HepG2 (cell line): ENCODE results near the gene LAG3. TPM values are rescaled to one million over a fixed set of nuclear protein-coding genes. Genes with fewer than 3 reads are reported as not detected.
A peak's percentile ranks its signal among the peaks of the same experiment; 100 is the strongest.

Source experiments
- CEBPG ChIP-seq: IDR thresholded peaks from 2 replicates; pipeline ENCODE4 v1.6.1; 2016
- ELF4 ChIP-seq: sonication (generic); formaldehyde crosslinking; IDR thresholded peaks from 2 replicates; pipeline ENCODE4 v1.5.0; 2020; ENCODE audit warnings: missing genetic modification reagents, mild to moderate bottlenecking, moderate library complexity, borderline replicate concordance
- EP300 ChIP-seq, 3 experiments: sonication (generic) in 1 of 3; formaldehyde crosslinking in 1 of 3; IDR thresholded peaks; 2 replicates each; pipeline versions ENCODE4 v1.5.1 to v1.6.1; 2011 to 2020; ENCODE audit warnings: low read depth in 2 of 3, low read length in 2 of 3, borderline replicate concordance in 1 of 3, improper control_type of control experiment in 1 of 3, mild to moderate bottlenecking in 1 of 3, missing genetic modification reagents in 1 of 3, moderate library complexity in 1 of 3
- GPBP1L1 ChIP-seq: sonication (generic); formaldehyde crosslinking; IDR thresholded peaks from 2 replicates; pipeline ENCODE4 v1.5.0; 2020; ENCODE audit warnings: mild to moderate bottlenecking, missing genetic modification reagents
- HMGXB3 ChIP-seq: sonication (generic); formaldehyde crosslinking; IDR thresholded peaks from 2 replicates; pipeline ENCODE4 v1.4.0; 2020; ENCODE audit warnings: missing genetic modification reagents, borderline replicate concordance
- LCORL ChIP-seq, 2 experiments: fragments of 450-650 bp in 1 of 2; sonication (generic) in 1 of 2; formaldehyde crosslinking in 1 of 2; IDR thresholded peaks; 2 replicates each; pipeline versions ENCODE4 v1.5.0 to v1.6.1; 2017 to 2020; ENCODE audit warnings: antibody characterized with exemption in 1 of 2, missing genetic modification reagents in 1 of 2
- MEIS1 ChIP-seq: sonication (generic); formaldehyde crosslinking; IDR thresholded peaks from 2 replicates; pipeline ENCODE4 v1.9.0; 2021; ENCODE audit warnings: mild to moderate bottlenecking, missing genetic modification reagents, moderate library complexity, borderline replicate concordance
- ZNF24 ChIP-seq: fragments of 450-650 bp; IDR thresholded peaks from 2 replicates; pipeline ENCODE4 v1.6.1; 2017; ENCODE audit warnings: antibody characterized with exemption, mild to moderate bottlenecking
- ZNF468 ChIP-seq: sonication (generic); formaldehyde crosslinking; IDR thresholded peaks from 2 replicates; pipeline ENCODE4 v1.8.0; 2022; ENCODE audit warnings: mild to moderate bottlenecking, moderate library complexity, missing genetic modification reagents
- polyA plus RNA-seq, 8 experiments: library from polyadenylated mRNA; depleted of rRNA in 3 of 8; stranded (reverse) in 7 of 8; unstranded in 1 of 8; fragments of >200 nt; fragmentation: Illumina TruSeq in 4 of 8; extraction: Trizol in 4 of 8; gene quantifications; 2 replicates each; pipeline versions ENCODE4 v1.2.1 to v1.2.3, GENCODE V29; 2011 to 2016; ENCODE audit warnings: low read depth in 4 of 8, missing spikeins in 1 of 8, mixed read lengths in 1 of 8; ENCODE audit not compliant: insufficient read depth in 1 of 8
- total RNA-seq, 5 experiments: library from RNA; depleted of rRNA; stranded (reverse); fragments of >200 nt; fragmentation: Illumina TruSeq; extraction: Trizol; gene quantifications; 2 replicates each; pipeline ENCODE4 v1.2.3, GENCODE V29; 2016; ENCODE audit warnings: low read depth in 1 of 5
- TF ChIP-seq, protein P1 (sequence below): sonication (generic); formaldehyde crosslinking; IDR thresholded peaks from 2 replicates; pipeline ENCODE4 v1.4.0; 2020; ENCODE audit warnings: low read depth, missing genetic modification reagents
- TF ChIP-seq, protein P2 (sequence below): sonication (generic); formaldehyde crosslinking; conservative IDR thresholded peaks from 2 replicates; pipeline ENCODE4 v1.8.0; 2022; ENCODE audit warnings: low read depth, missing genetic modification reagents
- TF ChIP-seq, protein P3 (sequence below): IDR thresholded peaks from 2 replicates; pipeline ENCODE4 v1.4.0; 2020; ENCODE audit warnings: mild to moderate bottlenecking, missing genetic modification reagents

The LAG3 gene
- total and polyA plus RNA-seq, 2 of the 13 experiments (the other 11 are each of a cell fraction or from before 2014, with no cell fraction given): 0.11 to 0.26 TPM

DNA sequence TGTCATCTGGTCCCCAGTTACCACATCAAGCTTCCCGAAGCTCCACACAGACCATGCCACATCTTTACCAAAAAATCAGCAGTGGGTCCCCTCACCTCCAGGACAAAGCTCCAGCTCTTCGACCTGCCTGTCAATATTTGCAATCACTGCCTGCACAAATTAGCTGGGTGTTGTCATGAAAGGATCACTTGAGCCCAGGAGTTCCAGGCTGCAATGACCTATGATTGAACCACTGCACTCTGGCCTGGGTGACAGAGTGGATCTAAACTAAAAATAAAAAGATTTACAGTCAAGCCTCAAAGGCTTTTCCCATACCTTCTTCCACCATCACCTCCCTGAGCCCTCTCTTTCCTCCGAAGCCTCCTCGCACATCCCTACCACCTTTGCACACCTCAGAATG lies 24.3 kb downstream of the LAG3 start (continued):
- TF ChIP-seq GPBP1L1 (CRISPR knock-in tag) (no peak), ZNF24 (no peak), EP300 (IDR thresholded peaks at IDR 0.05; ENCODE audit: low read depth in 2 of 2, low read length in 2 of 2) (peak in 1 of 2 experiments; percentile 11; a peak in 1 of 4 replicates), EP300 (CRISPR knock-in tag; IDR thresholded peaks at IDR 0.05; ENCODE audit: borderline replicate concordance) (no peak), MEIS1 (CRISPR knock-in tag) (peak; percentile 25; the same call in 1 of the 2 replicates), CEBPG (CRISPR knock-in tag) (0 out of 2 replicates have a peak, but pooled peaks have one; percentile 7), ZNF468 (CRISPR knock-in tag) (no peak), ELF4 (CRISPR knock-in tag) (no peak), LCORL (IDR thresholded peaks at IDR 0.05) (no peak), LCORL (CRISPR knock-in tag; IDR thresholded peaks at IDR 0.05) (no peak; the same call in 1 of the 2 replicates), HMGXB3 (CRISPR knock-in tag) (no peak)
- TF ChIP-seq, protein P1, sequence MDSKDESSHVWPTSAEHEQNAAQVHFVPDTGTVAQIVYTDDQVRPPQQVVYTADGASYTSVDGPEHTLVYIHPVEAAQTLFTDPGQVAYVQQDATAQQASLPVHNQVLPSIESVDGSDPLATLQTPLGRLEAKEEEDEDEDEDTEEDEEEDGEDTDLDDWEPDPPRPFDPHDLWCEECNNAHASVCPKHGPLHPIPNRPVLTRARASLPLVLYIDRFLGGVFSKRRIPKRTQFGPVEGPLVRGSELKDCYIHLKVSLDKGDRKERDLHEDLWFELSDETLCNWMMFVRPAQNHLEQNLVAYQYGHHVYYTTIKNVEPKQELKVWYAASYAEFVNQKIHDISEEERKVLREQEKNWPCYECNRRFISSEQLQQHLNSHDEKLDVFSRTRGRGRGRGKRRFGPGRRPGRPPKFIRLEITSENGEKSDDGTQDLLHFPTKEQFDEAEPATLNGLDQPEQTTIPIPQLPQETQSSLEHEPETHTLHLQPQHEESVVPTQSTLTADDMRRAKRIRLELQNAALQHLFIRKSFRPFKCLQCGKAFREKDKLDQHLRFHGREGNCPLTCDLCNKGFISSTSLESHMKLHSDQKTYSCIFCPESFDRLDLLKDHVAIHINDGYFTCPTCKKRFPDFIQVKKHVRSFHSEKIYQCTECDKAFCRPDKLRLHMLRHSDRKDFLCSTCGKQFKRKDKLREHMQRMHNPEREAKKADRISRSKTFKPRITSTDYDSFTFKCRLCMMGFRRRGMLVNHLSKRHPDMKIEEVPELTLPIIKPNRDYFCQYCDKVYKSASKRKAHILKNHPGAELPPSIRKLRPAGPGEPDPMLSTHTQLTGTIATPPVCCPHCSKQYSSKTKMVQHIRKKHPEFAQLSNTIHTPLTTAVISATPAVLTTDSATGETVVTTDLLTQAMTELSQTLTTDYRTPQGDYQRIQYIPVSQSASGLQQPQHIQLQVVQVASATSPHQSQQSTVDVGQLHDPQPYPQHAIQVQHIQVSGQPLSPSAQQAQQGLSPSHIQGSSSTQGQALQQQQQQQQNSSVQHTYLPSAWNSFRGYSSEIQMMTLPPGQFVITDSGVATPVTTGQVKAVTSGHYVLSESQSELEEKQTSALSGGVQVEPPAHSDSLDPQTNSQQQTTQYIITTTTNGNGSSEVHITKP (CRISPR knock-in tag): no peak
- TF ChIP-seq, protein P2, sequence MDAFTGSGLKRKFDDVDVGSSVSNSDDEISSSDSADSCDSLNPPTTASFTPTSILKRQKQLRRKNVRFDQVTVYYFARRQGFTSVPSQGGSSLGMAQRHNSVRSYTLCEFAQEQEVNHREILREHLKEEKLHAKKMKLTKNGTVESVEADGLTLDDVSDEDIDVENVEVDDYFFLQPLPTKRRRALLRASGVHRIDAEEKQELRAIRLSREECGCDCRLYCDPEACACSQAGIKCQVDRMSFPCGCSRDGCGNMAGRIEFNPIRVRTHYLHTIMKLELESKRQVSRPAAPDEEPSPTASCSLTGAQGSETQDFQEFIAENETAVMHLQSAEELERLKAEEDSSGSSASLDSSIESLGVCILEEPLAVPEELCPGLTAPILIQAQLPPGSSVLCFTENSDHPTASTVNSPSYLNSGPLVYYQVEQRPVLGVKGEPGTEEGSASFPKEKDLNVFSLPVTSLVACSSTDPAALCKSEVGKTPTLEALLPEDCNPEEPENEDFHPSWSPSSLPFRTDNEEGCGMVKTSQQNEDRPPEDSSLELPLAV (CRISPR knock-in tag): no peak
- TF ChIP-seq, protein P3, sequence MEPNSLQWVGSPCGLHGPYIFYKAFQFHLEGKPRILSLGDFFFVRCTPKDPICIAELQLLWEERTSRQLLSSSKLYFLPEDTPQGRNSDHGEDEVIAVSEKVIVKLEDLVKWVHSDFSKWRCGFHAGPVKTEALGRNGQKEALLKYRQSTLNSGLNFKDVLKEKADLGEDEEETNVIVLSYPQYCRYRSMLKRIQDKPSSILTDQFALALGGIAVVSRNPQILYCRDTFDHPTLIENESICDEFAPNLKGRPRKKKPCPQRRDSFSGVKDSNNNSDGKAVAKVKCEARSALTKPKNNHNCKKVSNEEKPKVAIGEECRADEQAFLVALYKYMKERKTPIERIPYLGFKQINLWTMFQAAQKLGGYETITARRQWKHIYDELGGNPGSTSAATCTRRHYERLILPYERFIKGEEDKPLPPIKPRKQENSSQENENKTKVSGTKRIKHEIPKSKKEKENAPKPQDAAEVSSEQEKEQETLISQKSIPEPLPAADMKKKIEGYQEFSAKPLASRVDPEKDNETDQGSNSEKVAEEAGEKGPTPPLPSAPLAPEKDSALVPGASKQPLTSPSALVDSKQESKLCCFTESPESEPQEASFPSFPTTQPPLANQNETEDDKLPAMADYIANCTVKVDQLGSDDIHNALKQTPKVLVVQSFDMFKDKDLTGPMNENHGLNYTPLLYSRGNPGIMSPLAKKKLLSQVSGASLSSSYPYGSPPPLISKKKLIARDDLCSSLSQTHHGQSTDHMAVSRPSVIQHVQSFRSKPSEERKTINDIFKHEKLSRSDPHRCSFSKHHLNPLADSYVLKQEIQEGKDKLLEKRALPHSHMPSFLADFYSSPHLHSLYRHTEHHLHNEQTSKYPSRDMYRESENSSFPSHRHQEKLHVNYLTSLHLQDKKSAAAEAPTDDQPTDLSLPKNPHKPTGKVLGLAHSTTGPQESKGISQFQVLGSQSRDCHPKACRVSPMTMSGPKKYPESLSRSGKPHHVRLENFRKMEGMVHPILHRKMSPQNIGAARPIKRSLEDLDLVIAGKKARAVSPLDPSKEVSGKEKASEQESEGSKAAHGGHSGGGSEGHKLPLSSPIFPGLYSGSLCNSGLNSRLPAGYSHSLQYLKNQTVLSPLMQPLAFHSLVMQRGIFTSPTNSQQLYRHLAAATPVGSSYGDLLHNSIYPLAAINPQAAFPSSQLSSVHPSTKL (CRISPR knock-in tag): 0 out of 2 replicates have a peak, but pooled peaks have one; percentile 13
